GM19452 (cell line): Measurements from ENCODE around the gene PRXL2A.
"Not testable (repeated sequence)": the region's sequence is repeated elsewhere in the genome, so short reads cannot be mapped to it uniquely, and the experiment has no call there.

Experiments used
- ATAC-seq: cut with Tn5 transposase; IDR thresholded peaks from one replicate; pipeline ENCODE4 v1.9.1; 2021; ENCODE audit not compliant: unreplicated experiment

The PRXL2A gene

GRCh38 chr10:80411267-80411668 is 2.9 kb downstream of the PRXL2A start:
- ATAC-seq = no peak

- no peak for ATAC-seq
These were observed 3.4 kb downstream of the PRXL2A start for GRCh38 chr10:80411681-80412220.

GRCh38 chr10:80412486-80412885 is 4.1 kb downstream of the PRXL2A start:
- ATAC-seq = no peak

- ATAC-seq = no peak
These were observed 5.1 kb downstream of the PRXL2A start for GRCh38 chr10:80413271-80413996.

GRCh38 chr10:80414142-80414895 is 6.0 kb downstream of the PRXL2A start:
- ATAC-seq = no peak

GRCh38 chr10:80415734-80416478 is 7.6 kb downstream of the PRXL2A start:
- ATAC-seq = no peak

GRCh38 chr10:80416479-80417098 is 8.2 kb downstream of the PRXL2A start:
- ATAC-seq = no peak

GRCh38 chr10:80417256-80417655 is 8.9 kb downstream of the PRXL2A start:
- ATAC-seq = not testable (repeated sequence)

GRCh38 chr10:80421050-80421706 is 12.8 kb downstream of the PRXL2A start:
- ATAC-seq = peak; percentile 35

GRCh38 chr10:80421707-80422536 is 13.6 kb downstream of the PRXL2A start:
- ATAC-seq = peak; percentile 88

GRCh38 chr10:80425901-80426300 is 17.6 kb downstream of the PRXL2A start:
- no peak for ATAC-seq

GRCh38 chr10:80427541-80427940 is 19.2 kb downstream of the PRXL2A start:
- ATAC-seq = no peak

- no peak for ATAC-seq
These were observed 21.2 kb downstream of the PRXL2A start for GRCh38 chr10:80429521-80429973.

- no peak for ATAC-seq
These were observed 24.8 kb downstream of the PRXL2A start for GRCh38 chr10:80433134-80433533.

- no peak for ATAC-seq
These were observed 28.2 kb downstream of the PRXL2A start for GRCh38 chr10:80436446-80437098.

GRCh38 chr10:80437227-80437626 is 28.9 kb downstream of the PRXL2A start:
- no peak for ATAC-seq

- ATAC-seq = no peak
These were observed 33.5 kb downstream of the PRXL2A start for GRCh38 chr10:80441831-80442230.

- ATAC-seq = no peak
These were observed 34.5 kb downstream of the PRXL2A start for GRCh38 chr10:80442879-80443278.

GRCh38 chr10:80443531-80443974 is 35.2 kb downstream of the PRXL2A start:
- ATAC-seq = peak; percentile 48
